Gastroesophageal sphincter (tissue), 4 donors: Measurements from ENCODE around the gene ADGRG1. TPM values are rescaled to one million over a fixed set of nuclear protein-coding genes. Genes with fewer than 3 reads are reported as not detected.

ENCODE experiments used
- ATAC-seq: fragments of 150-250 bp; one replicate; pipeline ENCODE4 v1.9.1; 2016; ENCODE audit warnings: mild to moderate bottlenecking, moderate library complexity
- H3K27ac ChIP-seq, 4 donors: fragments of 200-600 bp; sonication (generic) in 3 of 4; 1 replicate in 3 of 4; 2 replicates in 1 of 4; pipeline ENCODE4 v1.5.1; 2016 to 2019
- H3K27me3 ChIP-seq: fragments of 200-600 bp; sonication (generic); one replicate; pipeline ENCODE4 v1.5.1; 2019
- H3K36me3 ChIP-seq, 2 donors: fragments of 200-600 bp; sonication (generic); one replicate each; pipeline ENCODE4 v1.5.1; 2019; ENCODE audit warnings: control low read depth in 1 of 2
- H3K4me1 ChIP-seq, 3 donors: fragments of 200-600 bp; sonication (generic); 1 replicate in 2 of 3; 2 replicates in 1 of 3; pipeline ENCODE4 v1.5.1; 2016 to 2019; ENCODE audit warnings: control low read depth in 2 of 3
- H3K4me3 ChIP-seq, 2 donors: fragments of 200-600 bp; sonication (generic); one replicate each; pipeline ENCODE4 v1.5.1; 2019; ENCODE audit warnings: mild to moderate bottlenecking in 1 of 2, moderate library complexity in 1 of 2
- H3K9me3 ChIP-seq, 3 donors: fragments of 200-600 bp; sonication (generic); one replicate each; pipeline ENCODE4 v1.5.1; 2017 to 2019; ENCODE audit warnings: control low read depth in 2 of 3
- EP300 ChIP-seq: sonication (generic); formaldehyde crosslinking; IDR thresholded peaks from one replicate; pipeline ENCODE4 v1.6.1; 2017; ENCODE audit warnings: antibody characterized with exemption, mild to moderate bottlenecking
- POLR2A ChIP-seq, 2 donors: fragments of 450-650 bp; IDR thresholded peaks; one replicate each; pipeline ENCODE4 v1.6.1; 2017; ENCODE audit warnings: antibody characterized with exemption in 2 of 2, mild to moderate bottlenecking in 2 of 2, moderate library complexity in 1 of 2
- POLR2AphosphoS5 ChIP-seq: sonication (generic); formaldehyde crosslinking; IDR thresholded peaks from one replicate; pipeline ENCODE4 v1.6.1; 2017; ENCODE audit warnings: antibody characterized with exemption
- WGBS, 2 donors: methylation state at CpG; one replicate each; pipeline ENCODE4 v1.1.5; 2018; ENCODE audit warnings: low coverage in 1 of 2; 5-methylcytosine and 5-hydroxymethylcytosine counted together
- total RNA-seq, 4 donors: library from RNA; depleted of rRNA; stranded (reverse); fragments of >200 nt; gene quantifications; one replicate each; pipeline ENCODE4 v1.1.0, GENCODE V29; 2016
- TF ChIP-seq, protein P1 (sequence below), 4 experiments: fragments of 200-600 bp in 2 of 4; fragments of 450-650 bp in 2 of 4; sonication (generic) in 1 of 4; IDR thresholded peaks; one replicate each; pipeline ENCODE4 v1.5.1; 2017 to 2019; ENCODE audit warnings: antibody characterized with exemption in 4 of 4, mild to moderate bottlenecking in 2 of 4, moderate library complexity in 2 of 4

The ADGRG1 gene
- total RNA-seq, 4 donors from 2014 or later = 7.0 to 20.1 (median 12.6) TPM

DNA sequence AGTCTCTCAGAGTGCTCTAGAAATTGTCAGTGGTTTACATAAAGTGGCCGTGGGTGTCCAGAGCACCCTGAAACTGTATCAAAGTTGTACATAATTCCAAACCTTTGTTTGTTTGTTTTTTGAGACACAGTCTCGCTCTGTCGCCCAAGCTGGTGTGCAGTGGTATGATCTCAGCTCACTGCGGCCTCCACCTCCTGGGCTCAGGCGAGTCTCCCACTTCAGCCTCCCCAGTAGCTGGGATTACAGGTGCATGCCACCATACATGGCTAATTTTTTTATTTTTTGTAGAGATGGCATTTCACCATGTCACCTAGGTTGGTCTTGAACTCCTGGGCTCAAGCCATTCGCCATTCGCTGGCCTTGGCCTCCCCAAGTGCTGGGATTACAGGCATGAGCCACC is 24.3 kb upstream of the ADGRG1 start:
- ATAC-seq = no peak
- no peaks in the 10 kb centered on the region for H3K9me3 ChIP-seq
- 94 to 100% methylated on average over 1 to 6 of the region's 7 CpGs for WGBS, 2 donors
- peaks cover 62% of the 10 kb centered on the region for H3K27me3 ChIP-seq
- no peaks in the 10 kb centered on the region for H3K36me3 ChIP-seq
- no peak overlapping the region for H3K4me3 ChIP-seq
- H3K4me1 ChIP-seq = peaks cover 0 to 4% (median 0%) of the 10 kb centered on the region in 3 donors
- H3K27ac ChIP-seq = no peak overlapping the region
- TF ChIP-seq, protein P1, sequence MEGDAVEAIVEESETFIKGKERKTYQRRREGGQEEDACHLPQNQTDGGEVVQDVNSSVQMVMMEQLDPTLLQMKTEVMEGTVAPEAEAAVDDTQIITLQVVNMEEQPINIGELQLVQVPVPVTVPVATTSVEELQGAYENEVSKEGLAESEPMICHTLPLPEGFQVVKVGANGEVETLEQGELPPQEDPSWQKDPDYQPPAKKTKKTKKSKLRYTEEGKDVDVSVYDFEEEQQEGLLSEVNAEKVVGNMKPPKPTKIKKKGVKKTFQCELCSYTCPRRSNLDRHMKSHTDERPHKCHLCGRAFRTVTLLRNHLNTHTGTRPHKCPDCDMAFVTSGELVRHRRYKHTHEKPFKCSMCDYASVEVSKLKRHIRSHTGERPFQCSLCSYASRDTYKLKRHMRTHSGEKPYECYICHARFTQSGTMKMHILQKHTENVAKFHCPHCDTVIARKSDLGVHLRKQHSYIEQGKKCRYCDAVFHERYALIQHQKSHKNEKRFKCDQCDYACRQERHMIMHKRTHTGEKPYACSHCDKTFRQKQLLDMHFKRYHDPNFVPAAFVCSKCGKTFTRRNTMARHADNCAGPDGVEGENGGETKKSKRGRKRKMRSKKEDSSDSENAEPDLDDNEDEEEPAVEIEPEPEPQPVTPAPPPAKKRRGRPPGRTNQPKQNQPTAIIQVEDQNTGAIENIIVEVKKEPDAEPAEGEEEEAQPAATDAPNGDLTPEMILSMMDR (IDR thresholded peaks at IDR 0.05) = no peak
- no peak for TF ChIP-seq POLR2AphosphoS5
- no peak for TF ChIP-seq EP300
- no peak for TF ChIP-seq POLR2A (IDR thresholded peaks at IDR 0.05)

DNA sequence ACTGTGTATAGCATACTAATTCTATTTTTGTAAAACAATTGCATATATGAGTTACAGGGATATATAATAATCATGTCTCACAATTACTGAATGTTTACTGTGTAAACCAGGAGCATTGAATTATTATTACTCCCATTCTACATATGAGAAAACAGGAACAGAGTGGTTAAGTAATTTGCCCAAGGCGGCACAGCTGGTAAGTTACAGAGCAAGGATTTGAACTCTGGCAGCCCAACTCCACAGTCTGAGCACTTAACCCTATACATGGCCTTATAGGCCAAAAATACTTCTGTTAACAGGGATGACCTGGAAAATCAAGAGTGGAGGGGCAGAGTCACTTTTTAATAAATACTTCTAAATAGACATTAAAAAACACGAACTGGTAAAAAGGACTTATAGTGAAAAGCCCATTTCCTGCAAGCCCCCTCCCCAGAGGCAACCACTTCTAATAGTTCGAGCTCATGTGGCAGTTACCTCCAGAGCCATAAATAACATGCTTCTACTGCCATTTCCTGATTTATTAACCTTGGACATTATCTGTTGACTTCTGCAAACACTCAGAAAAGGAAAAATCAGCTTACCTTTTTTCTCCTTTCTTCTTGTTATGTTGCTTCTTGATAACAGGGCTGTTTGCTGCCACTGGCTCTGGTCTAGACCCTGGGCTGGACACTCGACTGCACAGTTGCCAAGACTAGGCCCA is 22.1 kb upstream of the ADGRG1 start:
- TF ChIP-seq EP300 = no peak
- TF ChIP-seq POLR2AphosphoS5 = no peak
- TF ChIP-seq, protein P1 (IDR thresholded peaks at IDR 0.05) = no peak
- no peak overlapping the region for H3K27ac ChIP-seq
- no peaks in the 10 kb centered on the region for H3K36me3 ChIP-seq
- H3K4me3 ChIP-seq = no peak overlapping the region
- no peak for ATAC-seq
- no peaks in the 10 kb centered on the region for H3K9me3 ChIP-seq
- peaks cover 56% of the 10 kb centered on the region for H3K27me3 ChIP-seq
- WGBS, 2 donors = 80 to 81% methylated on average over 3 of the region's 4 CpGs
- no peaks in the 10 kb centered on the region for H3K4me1 ChIP-seq

DNA sequence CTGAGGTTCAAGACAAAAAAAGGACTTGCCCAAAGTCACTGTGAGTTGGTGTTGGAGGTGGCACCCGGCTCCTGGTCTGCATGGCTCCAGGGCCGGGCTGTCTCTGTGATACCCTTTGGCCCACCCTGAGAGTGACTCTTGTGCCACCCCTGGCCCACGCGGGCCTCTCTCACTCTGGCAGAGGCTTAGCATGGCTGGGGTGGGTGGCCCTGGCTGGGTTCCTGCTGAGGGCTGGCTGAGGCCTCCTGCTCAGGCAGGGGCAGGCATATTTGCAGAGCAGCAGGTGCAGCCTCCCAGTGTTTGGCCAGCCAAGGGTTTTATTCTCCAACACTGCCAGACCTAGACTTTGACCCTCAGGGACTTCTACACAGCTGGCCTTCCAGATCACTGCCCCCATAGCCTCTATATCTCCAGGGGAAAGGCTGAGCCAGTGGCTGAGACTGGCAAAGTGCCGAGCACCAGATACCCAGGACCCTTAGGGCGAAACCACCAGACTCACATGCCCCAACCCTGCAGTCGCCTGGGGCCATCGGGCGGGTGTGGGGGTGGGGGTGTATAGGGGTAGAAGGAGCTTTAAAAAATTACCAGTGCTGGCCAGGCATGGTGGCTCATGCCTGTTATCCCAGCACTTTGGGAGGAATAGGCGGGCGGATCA is 21.5 kb upstream of the ADGRG1 start:
- Histone ChIP-seq H3K36me3 (no peaks in the 10 kb centered on the region), H3K27me3 (peaks cover 50% of the 10 kb centered on the region), H3K27ac (no peak overlapping the region), H3K4me3 (no peak overlapping the region), H3K4me1 (no peaks in the 10 kb centered on the region), H3K9me3 (no peaks in the 10 kb centered on the region)
- TF ChIP-seq, protein P1 (IDR thresholded peaks at IDR 0.05) = no peak
- no peak for TF ChIP-seq EP300
- TF ChIP-seq POLR2A (IDR thresholded peaks at IDR 0.05) = no peak
- TF ChIP-seq POLR2AphosphoS5 = no peak
- ATAC-seq = no peak
- 83% methylated on average over 1 of the region's 11 CpGs; no CpG with 5 or more reads in 1 of the 2 donors for WGBS, 2 donors

DNA sequence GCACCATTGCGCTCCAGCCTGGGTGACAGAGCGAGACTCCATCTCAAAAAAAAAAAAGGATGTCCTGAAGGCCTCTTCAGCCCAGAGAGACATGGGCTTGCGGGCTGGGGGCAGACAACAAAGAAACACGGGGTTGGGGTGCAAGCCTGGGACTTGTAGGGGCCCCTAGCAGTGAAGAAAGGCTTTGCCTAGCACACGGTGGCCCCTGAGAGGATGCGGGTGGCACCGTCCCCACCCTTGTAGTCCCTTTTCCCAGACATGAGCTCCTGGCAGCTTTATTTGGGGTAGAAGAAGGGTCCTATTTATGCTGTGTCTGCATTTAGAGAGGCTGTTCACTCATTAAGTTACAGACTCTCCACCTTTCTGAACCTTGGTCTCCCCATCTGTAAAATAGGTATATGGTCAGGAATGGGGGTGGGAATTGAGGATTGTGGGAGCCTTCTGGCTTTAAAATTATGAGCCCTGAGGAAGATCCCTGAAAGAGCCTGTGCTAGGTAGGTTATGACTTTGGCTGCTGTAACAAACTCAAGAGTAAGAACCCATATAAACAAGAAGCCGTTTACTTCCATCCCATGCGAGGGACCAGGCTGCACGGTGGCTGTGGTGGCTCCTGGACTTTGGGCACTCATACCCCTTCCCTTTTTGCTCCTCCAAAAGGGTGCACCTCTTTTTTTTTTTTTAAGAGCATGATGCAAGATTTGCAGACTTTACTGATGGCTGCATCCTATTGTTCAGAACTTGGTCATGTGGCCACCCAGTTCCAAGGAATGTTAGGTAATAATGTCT is 20.6 kb upstream of the ADGRG1 start:
- ATAC-seq = no peak
- H3K27ac ChIP-seq = no peak overlapping the region
- H3K4me3 ChIP-seq = no peak overlapping the region
- TF ChIP-seq, protein P1 (IDR thresholded peaks at IDR 0.05) = no peak
- TF ChIP-seq EP300 (no peak), POLR2A (IDR thresholded peaks at IDR 0.05) (no peak), POLR2AphosphoS5 (no peak)
- no peaks in the 10 kb centered on the region for H3K9me3 ChIP-seq
- 88 to 92% methylated on average over 5 to 10 of the region's 10 CpGs for WGBS, 2 donors
- H3K27me3 ChIP-seq = peaks cover 43% of the 10 kb centered on the region
- H3K4me1 ChIP-seq = no peaks in the 10 kb centered on the region
- H3K36me3 ChIP-seq = no peaks in the 10 kb centered on the region
